Body of pancreas (tissue), 4 donors: ENCODE measurements around the gene PTPN1. TPM values are rescaled to one million over a fixed set of nuclear protein-coding genes. Genes with fewer than 3 reads are reported as not detected.
A peak's percentile ranks its signal among the peaks of the same experiment; 100 is the strongest.

Experiments
- ATAC-seq: fragments of 150-250 bp; one replicate; pipeline ENCODE4 v1.9.1; 2016
- DNase-seq, 4 donors: peaks; one replicate each; pipeline ENCODE4 v3.0.0-alpha.2; 2019
- H3K27ac ChIP-seq, 4 donors: fragments of 200-600 bp; sonication (generic); 1 replicate in 3 of 4; 2 replicates in 1 of 4; pipeline versions ENCODE4 v1.5.1 to v1.6.1; 2016 to 2019; ENCODE audit warnings: mild to moderate bottlenecking in 1 of 4, mixed read lengths in 1 of 4, moderate library complexity in 1 of 4
- H3K27me3 ChIP-seq, 2 donors: fragments of 200-600 bp; sonication (generic); one replicate each; pipeline ENCODE4 v1.6.0; 2016; ENCODE audit warnings: mild to moderate bottlenecking in 1 of 2
- H3K36me3 ChIP-seq, 2 donors: fragments of 200-600 bp; sonication (generic); replicated peaks in 1 of 2; 2 replicates each; pipeline ENCODE4 v1.5.1; 2016; ENCODE audit warnings: low read depth in 2 of 2; ENCODE audit not compliant: insufficient read depth in 1 of 2
- H3K4me1 ChIP-seq: fragments of 200-600 bp; sonication (generic); one replicate; pipeline ENCODE4 v1.6.0; 2016
- H3K4me3 ChIP-seq, 2 donors: fragments of 200-600 bp; sonication (generic); 1 replicate in 1 of 2; 2 replicates in 1 of 2; pipeline ENCODE4 v1.5.1; 2016 to 2019
- H3K9me3 ChIP-seq, 3 donors: fragments of 200-600 bp; sonication (generic); 1 replicate in 2 of 3; 2 replicates in 1 of 3; pipeline ENCODE4 v1.5.1; 2016
- POLR2A ChIP-seq, 3 donors: fragments of 450-650 bp; IDR thresholded peaks; one replicate each; pipeline ENCODE4 v1.6.1; 2016; ENCODE audit warnings: antibody characterized with exemption in 3 of 3, mild to moderate bottlenecking in 2 of 3
- WGBS, 2 donors: methylation state at CpG; one replicate each; pipeline ENCODE4 v1.1.5; 2017; 5-methylcytosine and 5-hydroxymethylcytosine counted together
- intact Hi-C: fragments of 100-400 bp; cut with DNase I; formaldehyde crosslinking; loops from one replicate; pipeline ENCODE4 v1.15.1; 2023
- total RNA-seq, 2 donors: library from RNA; depleted of rRNA; stranded (reverse); fragments of >200 nt; gene quantifications; one replicate each; pipeline ENCODE4 v1.1.0, GENCODE V29; 2016
- TF ChIP-seq, protein P1 (sequence below), 7 experiments: fragments of 450-650 bp in 4 of 7; fragments of 200-600 bp in 3 of 7; sonication (generic) in 3 of 7; IDR thresholded peaks; one replicate each; pipeline ENCODE4 v1.5.1; 2016 to 2019; ENCODE audit warnings: antibody characterized with exemption in 7 of 7

PTPN1 gene
- total RNA-seq, 2 donors from 2014 or later: 9.1 to 10.2 TPM

DNA sequence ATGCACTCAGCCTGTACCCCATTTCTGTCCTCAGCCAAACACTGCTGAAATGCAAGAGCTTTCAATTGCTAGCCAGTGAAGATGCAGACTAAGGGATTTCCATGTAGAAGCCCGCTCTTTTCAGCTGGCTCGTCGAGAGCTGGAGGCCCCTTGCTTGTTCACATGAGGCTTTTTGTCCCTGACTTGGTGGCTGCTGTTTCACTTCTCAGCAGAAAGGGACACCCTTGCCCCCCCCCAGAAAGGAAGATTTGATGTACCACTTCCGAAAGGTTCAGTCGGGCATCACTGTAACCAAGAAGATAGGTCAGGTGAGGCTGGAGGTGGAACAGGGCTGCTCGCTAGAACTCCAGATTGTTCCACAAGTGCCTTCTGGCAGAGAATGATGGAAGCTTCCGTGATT is 23.3 kb downstream of the PTPN1 start:
- Histone ChIP-seq H3K27ac (no peak overlapping the region), H3K27me3 (no peaks in the 10 kb centered on the region), H3K4me1 (peaks cover 14% of the 10 kb centered on the region), H3K4me3 (no peak overlapping the region), H3K36me3 (no peaks in the 10 kb centered on the region), H3K9me3 (no peaks in the 10 kb centered on the region)
- DNase-seq (no peak), ATAC-seq (no peak)
- intact Hi-C loops: no loop called here
- WGBS, 2 donors: 93 to 96% methylated on average over 7 of the region's 7 CpGs
- TF ChIP-seq POLR2A (IDR thresholded peaks at IDR 0.05): no peak

- Histone ChIP-seq H3K4me3 (no peak overlapping the region), H3K9me3 (no peaks in the 10 kb centered on the region), H3K27ac (no peak overlapping the region), H3K36me3 (no peaks in the 10 kb centered on the region), H3K27me3 (no peaks in the 10 kb centered on the region), H3K4me1 (peaks cover 12% of the 10 kb centered on the region)
- 89% methylated on average over 1 of the region's 1 CpG for WGBS, 2 donors
- DNase-seq (no peak), ATAC-seq (peak; percentile 15)
- no peak for TF ChIP-seq POLR2A (IDR thresholded peaks at IDR 0.05)
- TF ChIP-seq, protein P1, sequence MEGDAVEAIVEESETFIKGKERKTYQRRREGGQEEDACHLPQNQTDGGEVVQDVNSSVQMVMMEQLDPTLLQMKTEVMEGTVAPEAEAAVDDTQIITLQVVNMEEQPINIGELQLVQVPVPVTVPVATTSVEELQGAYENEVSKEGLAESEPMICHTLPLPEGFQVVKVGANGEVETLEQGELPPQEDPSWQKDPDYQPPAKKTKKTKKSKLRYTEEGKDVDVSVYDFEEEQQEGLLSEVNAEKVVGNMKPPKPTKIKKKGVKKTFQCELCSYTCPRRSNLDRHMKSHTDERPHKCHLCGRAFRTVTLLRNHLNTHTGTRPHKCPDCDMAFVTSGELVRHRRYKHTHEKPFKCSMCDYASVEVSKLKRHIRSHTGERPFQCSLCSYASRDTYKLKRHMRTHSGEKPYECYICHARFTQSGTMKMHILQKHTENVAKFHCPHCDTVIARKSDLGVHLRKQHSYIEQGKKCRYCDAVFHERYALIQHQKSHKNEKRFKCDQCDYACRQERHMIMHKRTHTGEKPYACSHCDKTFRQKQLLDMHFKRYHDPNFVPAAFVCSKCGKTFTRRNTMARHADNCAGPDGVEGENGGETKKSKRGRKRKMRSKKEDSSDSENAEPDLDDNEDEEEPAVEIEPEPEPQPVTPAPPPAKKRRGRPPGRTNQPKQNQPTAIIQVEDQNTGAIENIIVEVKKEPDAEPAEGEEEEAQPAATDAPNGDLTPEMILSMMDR (IDR thresholded peaks at IDR 0.05): no peak
- intact Hi-C loops: no loop called here
Observed at GRCh38 chr20:50534567-50534966, 24.4 kb downstream of the PTPN1 start.

GRCh38 chr20:50535162-50535561 is 25.0 kb downstream of the PTPN1 start:
- Histone ChIP-seq H3K4me1 (peaks cover 12% of the 10 kb centered on the region), H3K27ac (no peak overlapping the region), H3K9me3 (no peaks in the 10 kb centered on the region), H3K4me3 (no peak overlapping the region), H3K27me3 (no peaks in the 10 kb centered on the region), H3K36me3 (no peaks in the 10 kb centered on the region)
- ATAC-seq: no peak
- DNase-seq: no peak
- 89 to 95% methylated on average over 8 of the region's 8 CpGs for WGBS, 2 donors
- intact Hi-C loops: no loop called here
- no peak for TF ChIP-seq POLR2A (IDR thresholded peaks at IDR 0.05)
- TF ChIP-seq, protein P1 (IDR thresholded peaks at IDR 0.05): no peak

GRCh38 chr20:50536333-50536732 is 26.1 kb downstream of the PTPN1 start:
- Histone ChIP-seq H3K9me3 (no peaks in the 10 kb centered on the region), H3K4me3 (no peak overlapping the region), H3K27ac (no peak overlapping the region), H3K4me1 (peaks cover 12% of the 10 kb centered on the region), H3K27me3 (no peaks in the 10 kb centered on the region), H3K36me3 (no peaks in the 10 kb centered on the region)
- 75 to 79% methylated on average over 4 of the region's 4 CpGs for WGBS, 2 donors
- ATAC-seq: no peak
- DNase-seq: no peak
- intact Hi-C loops: no loop called here
- TF ChIP-seq, protein P1 (IDR thresholded peaks at IDR 0.05): no peak
- TF ChIP-seq POLR2A (IDR thresholded peaks at IDR 0.05): no peak

- ATAC-seq (no peak), DNase-seq (no peak)
- WGBS, 2 donors: 54 to 63% methylated on average over 7 of the region's 7 CpGs
- no peaks in the 10 kb centered on the region for H3K36me3 ChIP-seq
- intact Hi-C loops: no loop called here
- H3K4me3 ChIP-seq: no peak overlapping the region
- H3K27me3 ChIP-seq: no peaks in the 10 kb centered on the region
- H3K4me1 ChIP-seq: peaks cover 12% of the 10 kb centered on the region
- H3K9me3 ChIP-seq: no peaks in the 10 kb centered on the region
- peak overlapping the region in 3 of 4 donors; percentile 8 to 42 (median 14) for H3K27ac ChIP-seq
- TF ChIP-seq, protein P1 (IDR thresholded peaks at IDR 0.05): no peak
- TF ChIP-seq POLR2A (IDR thresholded peaks at IDR 0.05): no peak
Observed at GRCh38 chr20:50537546-50538201, 27.5 kb downstream of the PTPN1 start.
